WTC11 (cell line): ENCODE measurements around the gene KRT37. TPM values are rescaled to one million over a fixed set of nuclear protein-coding genes. Genes with fewer than 3 reads are reported as not detected.
A peak's percentile ranks its signal among the peaks of the same experiment; 100 is the strongest.

Experiments used
- ATAC-seq: fragments of 200-7000 bp; cut with Tn5 transposase; 2 replicates; pipeline ENCODE4 v1.10.0; 2021; ENCODE audit warnings: mild to moderate bottlenecking, moderate library complexity
- CTCF ChIA-PET: fragments of 300-600 bp; sonication (Branson Sonifier 250); formaldehyde crosslinking; loops from one replicate; lab custom pipeline; 2021; ENCODE audit warnings: antibody characterized with exemption; lab: Charles Lee
- POLR2A ChIA-PET: fragments of 350-600 bp; sonication (Branson Sonifier 250); formaldehyde crosslinking; loops from one replicate; lab custom pipeline; 2021; ENCODE audit warnings: antibody characterized with exemption; lab: Charles Lee
- DNase-seq: peaks from one replicate; pipeline ENCODE4 v3.0.0; 2021; ENCODE audit warnings: low spot score
- H3K27ac Mint-ChIP-seq: 2 replicates; pipeline ENCODE4 v1.8.0; 2021; ENCODE audit warnings: mixed read lengths
- H3K27me3 Mint-ChIP-seq: 2 replicates; pipeline ENCODE4 v1.8.0; 2021; ENCODE audit warnings: low read depth, mild to moderate bottlenecking, moderate library complexity, mixed read lengths
- H3K36me3 Mint-ChIP-seq: 2 replicates; pipeline ENCODE4 v1.8.0; 2021; ENCODE audit warnings: mixed read lengths
- H3K4me1 Mint-ChIP-seq: 2 replicates; pipeline ENCODE4 v1.8.0; 2022; ENCODE audit warnings: mixed read lengths
- H3K4me3 Mint-ChIP-seq: 2 replicates; pipeline ENCODE4 v1.8.0; 2021; ENCODE audit warnings: mild to moderate bottlenecking, moderate library complexity, mixed read lengths
- H3K9me3 Mint-ChIP-seq: 2 replicates; pipeline ENCODE4 v1.8.0; 2021; ENCODE audit warnings: mixed read lengths
- ARID4B ChIP-seq: sonication (generic); formaldehyde crosslinking; IDR thresholded peaks from 2 replicates; pipeline ENCODE4 v1.8.0; 2023; ENCODE audit warnings: missing genetic modification reagents, mild to moderate bottlenecking, borderline replicate concordance
- ATF2 ChIP-seq: sonication (generic); formaldehyde crosslinking; IDR thresholded peaks from 2 replicates; pipeline ENCODE4 v1.8.1; 2022; ENCODE audit warnings: low read depth, missing genetic modification reagents, borderline replicate concordance
- CREM ChIP-seq: sonication (generic); formaldehyde crosslinking; IDR thresholded peaks from 2 replicates; pipeline ENCODE4 v1.8.1; 2022; ENCODE audit warnings: mild to moderate bottlenecking, missing genetic modification reagents, moderate library complexity
- CTCF ChIP-seq: fragments of 200-600 bp; IDR thresholded peaks from 2 replicates; pipeline ENCODE4 v1.8.0; 2022; ENCODE audit warnings: antibody characterized with exemption
- E2F1 ChIP-seq: sonication (generic); formaldehyde crosslinking; IDR thresholded peaks from 2 replicates; pipeline ENCODE4 v1.8.0; 2022; ENCODE audit warnings: mild to moderate bottlenecking, missing genetic modification reagents
- ESRRA ChIP-seq: sonication (generic); formaldehyde crosslinking; IDR thresholded peaks from 2 replicates; pipeline ENCODE4 v1.8.1; 2022; ENCODE audit warnings: mild to moderate bottlenecking, missing genetic modification reagents, borderline replicate concordance
- FOXJ3 ChIP-seq: sonication (generic); formaldehyde crosslinking; IDR thresholded peaks from 2 replicates; pipeline ENCODE4 v1.9.0; 2021; ENCODE audit warnings: missing genetic modification reagents, mild to moderate bottlenecking, borderline replicate concordance
- GABPB1 ChIP-seq: sonication (generic); formaldehyde crosslinking; IDR thresholded peaks from 2 replicates; pipeline ENCODE4 v1.8.1; 2023; ENCODE audit warnings: mild to moderate bottlenecking, missing genetic modification reagents
- JAZF1 ChIP-seq: fragments of 250-450 bp; sonication (Bioruptor Pico); IDR thresholded peaks from 2 replicates; pipeline ENCODE4 v1.9.0; 2021; ENCODE audit warnings: moderate library complexity, mild to moderate bottlenecking, inconsistent platforms
- MLX ChIP-seq: sonication (generic); formaldehyde crosslinking; IDR thresholded peaks from 2 replicates; pipeline ENCODE4 v1.8.1; 2023; ENCODE audit warnings: mild to moderate bottlenecking, missing genetic modification reagents, moderate library complexity
- PRRX2 ChIP-seq: fragments of 250-450 bp; sonication (Bioruptor Pico); IDR thresholded peaks from 2 replicates; pipeline ENCODE4 v1.8.0; 2021; ENCODE audit warnings: mild to moderate bottlenecking
- SOX15 ChIP-seq: fragments of 250-450 bp; sonication (Bioruptor Pico); IDR thresholded peaks from 2 replicates; pipeline ENCODE4 v1.9.0; 2021; ENCODE audit warnings: mild to moderate bottlenecking
- TEAD4 ChIP-seq: sonication (generic); formaldehyde crosslinking; IDR thresholded peaks from 2 replicates; pipeline ENCODE4 v1.8.0; 2022; ENCODE audit warnings: mild to moderate bottlenecking, missing genetic modification reagents
- USF2 ChIP-seq: sonication (generic); formaldehyde crosslinking; IDR thresholded peaks from 2 replicates; pipeline ENCODE4 v1.8.1; 2023; ENCODE audit warnings: mild to moderate bottlenecking, missing genetic modification reagents, moderate library complexity
- ZBTB21 ChIP-seq: sonication (generic); formaldehyde crosslinking; IDR thresholded peaks from 2 replicates; pipeline ENCODE4 v1.8.1; 2023; ENCODE audit warnings: mild to moderate bottlenecking, missing genetic modification reagents, borderline replicate concordance
- ZNF219 ChIP-seq: sonication (generic); formaldehyde crosslinking; IDR thresholded peaks from 2 replicates; pipeline ENCODE4 v1.8.0; 2023; ENCODE audit warnings: missing genetic modification reagents, mild to moderate bottlenecking, borderline replicate concordance
- ZNF416 ChIP-seq: fragments of 250-450 bp; sonication (Bioruptor Pico); IDR thresholded peaks from 2 replicates; pipeline ENCODE4 v1.9.0; 2021; ENCODE audit warnings: mild to moderate bottlenecking, inconsistent platforms
- total RNA-seq: library from RNA; stranded (reverse); gene quantifications from 3 replicates; pipeline ENCODE4 v1.2.3, GENCODE V29; 2021

Gene KRT37
- total RNA-seq, 1 experiment from 2014 or later: not detected

- Mint-ChIP-seq H3K4me3 (no peak overlapping the region), H3K9me3 (peaks cover 7% of the 10 kb centered on the region), H3K36me3 (no peaks in the 10 kb centered on the region), H3K27me3 (peaks cover 6% of the 10 kb centered on the region), H3K4me1 (0 out of 2 replicates have a peak, but pooled peaks cover 4% of the 10 kb centered on the region), H3K27ac (no peak overlapping the region)
- DNase-seq: no peak
- ATAC-seq: no peak
- TF ChIP-seq GABPB1 (CRISPR knock-in tag): peak; percentile 78
- no peak for TF ChIP-seq TEAD4 (CRISPR knock-in tag)
- ChIA-PET POLR2A (no interaction called here), CTCF (interaction anchor here (1.1 to 1.9 kb wide), 2 partner anchors 22 to 209 kb away, joined by 3 to 9 read pairs; no protein-coding TSS in a partner anchor)
These were observed 15.0 kb upstream of the KRT37 start for GRCh38 chr17:41439375-41439774.

- Mint-ChIP-seq H3K9me3 (peaks cover 7% of the 10 kb centered on the region), H3K36me3 (no peaks in the 10 kb centered on the region), H3K4me1 (0 out of 2 replicates have a peak, but pooled peaks cover 2% of the 10 kb centered on the region), H3K27me3 (peaks cover 6% of the 10 kb centered on the region), H3K4me3 (no peak overlapping the region), H3K27ac (no peak overlapping the region)
- POLR2A ChIA-PET: no interaction called here
- no peak for TF ChIP-seq SOX15
- TF ChIP-seq ATF2 (CRISPR knock-in tag): no peak
- no peak for TF ChIP-seq ZBTB21 (CRISPR knock-in tag)
- no peak for TF ChIP-seq ZNF219
- DNase-seq: no peak
- no peak for ATAC-seq
- CTCF ChIA-PET: interaction anchor here (1.9 kb wide), 1 partner anchor 20 kb away, joined by 9 read pairs; no protein-coding TSS in a partner anchor
These were observed 13.4 kb upstream of the KRT37 start for GRCh38 chr17:41437769-41438168.

GRCh38 chr17:41437254-41437653 is 12.9 kb upstream of the KRT37 start:
- no peak overlapping the region for H3K27ac Mint-ChIP-seq
- TF ChIP-seq CREM (no peak), FOXJ3 (CRISPR knock-in tag) (no peak), PRRX2 (no peak), ARID4B (CRISPR knock-in tag) (no peak)
- no peak for DNase-seq
- ChIA-PET POLR2A (no interaction called here), CTCF (interaction anchor here (1.2 kb wide), 1 partner anchor 29 kb away, joined by 3 read pairs; no protein-coding TSS in a partner anchor)
- H3K36me3 Mint-ChIP-seq: no peaks in the 10 kb centered on the region
- peaks cover 7% of the 10 kb centered on the region for H3K9me3 Mint-ChIP-seq
- no peaks in the 10 kb centered on the region for H3K4me1 Mint-ChIP-seq
- no peak for ATAC-seq
- peaks cover 6% of the 10 kb centered on the region for H3K27me3 Mint-ChIP-seq
- no peak overlapping the region for H3K4me3 Mint-ChIP-seq

GRCh38 chr17:41434415-41434814 is 10.0 kb upstream of the KRT37 start:
- no peaks in the 10 kb centered on the region for H3K9me3 Mint-ChIP-seq
- H3K36me3 Mint-ChIP-seq: no peaks in the 10 kb centered on the region
- H3K27me3 Mint-ChIP-seq: no peaks in the 10 kb centered on the region
- ChIA-PET CTCF (interaction anchor here (2.8 to 3.3 kb wide), 2 partner anchors 17 to 115 kb away, joined by 12 to 22 read pairs; no protein-coding TSS in a partner anchor), POLR2A (no interaction called here)
- no peak for TF ChIP-seq GABPB1 (CRISPR knock-in tag)
- no peak for TF ChIP-seq CTCF
- TF ChIP-seq JAZF1 (CRISPR knock-in tag): no peak
- TF ChIP-seq ESRRA (CRISPR knock-in tag): no peak
- TF ChIP-seq SOX15: no peak
- no peak for TF ChIP-seq ZNF416 (CRISPR knock-in tag)
- TF ChIP-seq E2F1: no peak
- no peak for TF ChIP-seq MLX (CRISPR knock-in tag)
- no peak for TF ChIP-seq USF2 (CRISPR knock-in tag)
- TF ChIP-seq, all 79 proteins: peak for 0
- H3K4me3 Mint-ChIP-seq: no peak overlapping the region
- ATAC-seq (no peak), DNase-seq (no peak)
- no peak overlapping the region for H3K27ac Mint-ChIP-seq
- H3K4me1 Mint-ChIP-seq: no peaks in the 10 kb centered on the region
